DND-41 (cell line): Measurements from ENCODE around the gene COX7A2L.

ENCODE experiments used
- CTCF ChIP-seq: IDR thresholded peaks from 2 replicates; pipeline ENCODE4 v1.5.1; 2012; ENCODE audit warnings: borderline replicate concordance, low read length, moderate library complexity, mild to moderate bottlenecking; ENCODE audit not compliant: poor library complexity, severe bottlenecking; ENCODE audit errors: extremely low read depth
- EZH2 ChIP-seq: IDR thresholded peaks from 3 replicates; pipeline ENCODE4 v1.6.1; 2012; ENCODE audit warnings: borderline replicate concordance, low read depth, mild to moderate bottlenecking, moderate library complexity, low read length, inconsistent platforms; ENCODE audit not compliant: severe bottlenecking

- TF ChIP-seq CTCF (no peak), EZH2 (no peak)
Measured at GRCh38 chr2:42303252-42303651, 57.8 kb downstream of the COX7A2L start.
